ENCODE data around the gene NOL9.

- TF ChIP-seq CTCF (IDR thresholded peaks at IDR 0.05; ENCODE audit: insufficient read depth, low read depth, low read length) (no peak), EZH2 (IDR thresholded peaks at IDR 0.05; ENCODE audit: insufficient read depth, low read length) (no peak)
Measured at GRCh38 chr1:6593810-6594209, 39.5 kb upstream of the NOL9 start.

Measured in astrocyte (in vitro differentiated cells and primary cell).